DMS153 treated with DMSO at 0.1 percent for 48 hours (cell line): ENCODE measurements around the gene ELF5.

Experiments used
- DNase-seq: peaks from one replicate; lab custom pipeline; 2025; ENCODE audit not compliant: unreplicated experiment; lab: John Stamatoyannopoulos, UW

Gene ELF5

DNA sequence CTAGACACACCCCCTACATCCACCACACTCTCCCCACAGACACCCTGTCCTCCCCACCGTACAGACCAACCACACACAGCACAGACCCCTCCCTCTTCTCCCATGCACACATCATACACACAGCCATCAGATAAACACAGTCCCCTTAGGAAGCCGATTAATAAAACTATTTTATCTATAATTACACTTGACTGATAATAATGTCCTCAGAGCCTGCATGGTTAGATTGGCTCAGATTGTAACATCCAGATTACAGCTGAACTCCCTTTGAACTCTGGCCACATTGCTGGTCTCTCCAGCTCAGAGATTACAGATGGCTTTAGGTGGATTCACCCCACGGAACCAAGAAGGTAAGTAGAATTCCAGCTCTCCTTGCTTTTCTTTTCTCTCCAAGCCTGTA, 9.5 kb upstream of the ELF5 start:
- no peak for DNase-seq

DNA sequence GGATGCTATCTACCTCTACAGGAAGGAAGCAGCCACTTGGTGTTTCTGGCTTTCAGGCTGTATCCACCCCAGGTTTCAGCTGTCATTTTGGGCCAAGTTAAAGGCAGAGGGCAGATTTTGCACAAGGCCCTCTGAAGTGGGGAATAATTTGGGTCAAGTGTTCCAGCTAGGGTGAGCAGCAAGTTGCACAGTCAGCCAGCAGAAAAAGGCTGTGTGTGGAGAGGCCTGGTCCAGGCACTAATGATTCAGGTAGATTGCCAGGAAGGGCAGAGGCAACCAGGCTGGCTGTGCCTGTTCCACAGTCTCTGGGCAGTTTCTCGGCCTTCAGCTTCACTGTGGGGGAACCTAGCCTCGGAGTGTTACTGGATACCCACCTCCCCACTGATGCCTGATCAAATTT, 8.6 kb upstream of the ELF5 start:
- no peak for DNase-seq

DNA sequence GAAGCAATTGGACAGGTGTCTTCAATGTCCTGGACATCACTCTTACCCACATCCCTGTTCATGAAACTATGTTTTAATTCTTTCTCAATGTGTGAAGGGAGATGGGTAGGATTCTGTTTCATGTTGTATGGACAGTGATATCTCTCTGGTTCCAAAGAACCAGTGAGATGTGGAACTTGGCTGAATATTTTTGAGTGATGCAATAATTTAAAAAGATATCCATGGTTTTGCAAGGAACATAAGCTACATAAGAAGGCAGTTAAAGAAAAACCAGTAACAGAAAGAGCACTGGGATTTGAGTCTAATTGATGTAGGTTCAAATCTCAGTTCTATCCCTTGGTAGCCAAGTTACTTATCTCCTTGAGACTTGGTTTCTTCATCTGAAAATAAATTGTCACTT, 7.7 kb upstream of the ELF5 start:
- no peak for DNase-seq

DNA sequence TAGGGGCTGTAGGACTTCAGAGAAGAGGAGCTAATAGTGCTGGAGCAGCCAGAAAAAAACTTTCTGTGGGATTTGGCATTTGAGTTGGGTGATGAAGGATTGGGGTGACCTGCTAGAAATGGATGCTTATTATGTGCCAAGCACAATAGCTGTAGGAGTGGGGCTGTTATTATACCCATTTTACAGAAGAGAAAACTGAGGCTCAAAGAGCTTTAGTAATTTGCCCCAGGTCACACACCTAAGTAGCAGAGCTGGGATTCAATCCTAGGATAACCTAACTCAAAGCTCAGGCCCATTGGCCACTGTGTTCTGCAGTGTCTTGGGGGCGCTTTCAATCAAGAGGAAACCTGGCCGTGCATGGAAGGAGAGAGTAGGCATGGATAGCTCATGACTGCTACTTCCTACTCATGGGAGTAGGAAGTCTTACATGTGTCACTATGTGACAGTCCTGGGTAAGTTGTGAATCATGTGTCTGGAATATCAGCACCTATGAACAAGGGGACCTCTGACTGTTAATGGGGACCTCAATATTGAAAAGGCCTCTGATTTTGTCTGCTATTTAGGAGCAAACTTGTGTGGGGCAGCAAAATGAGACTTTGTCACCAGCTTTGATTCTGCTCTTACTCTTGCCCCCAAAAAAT, 6.1 kb upstream of the ELF5 start:
- no peak for DNase-seq

DNA sequence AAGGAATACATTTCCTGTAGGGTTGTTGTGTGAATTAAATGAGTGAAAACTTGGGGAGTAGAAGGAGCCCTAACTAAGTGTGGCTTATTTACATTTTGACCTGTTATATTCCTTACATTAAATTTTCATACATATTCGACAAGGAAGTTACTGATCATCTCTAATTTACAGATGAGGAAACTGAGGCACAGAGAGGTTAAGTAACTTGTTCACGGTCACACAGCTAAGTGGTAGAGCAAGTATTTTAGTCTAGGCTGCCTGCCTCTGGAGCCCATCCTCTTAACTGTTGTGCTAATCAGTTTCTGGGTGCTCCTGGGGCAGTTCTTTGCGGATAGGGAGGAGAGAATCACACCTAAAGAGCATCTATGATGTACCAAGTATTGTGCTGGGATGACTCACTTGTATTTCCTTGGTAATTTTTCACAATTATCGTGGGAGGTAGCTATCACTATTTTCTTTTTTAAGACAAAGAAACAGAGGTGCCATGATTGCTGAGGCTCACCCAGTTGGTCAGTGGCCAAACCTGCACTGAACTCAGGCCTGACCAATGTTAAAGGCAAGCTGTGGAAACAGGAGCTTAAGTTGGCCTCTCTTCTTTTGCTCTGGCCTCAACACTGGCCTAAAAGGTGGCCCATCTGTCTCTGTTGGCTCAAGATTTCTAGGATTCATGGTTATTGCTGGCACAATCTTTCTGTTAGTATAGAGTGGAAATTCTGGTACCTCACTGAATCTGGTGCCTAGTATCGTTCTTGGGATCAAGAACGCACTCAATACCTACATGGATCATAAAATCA, 2.9 kb upstream of the ELF5 start:
- DNase-seq: no peak

DNA sequence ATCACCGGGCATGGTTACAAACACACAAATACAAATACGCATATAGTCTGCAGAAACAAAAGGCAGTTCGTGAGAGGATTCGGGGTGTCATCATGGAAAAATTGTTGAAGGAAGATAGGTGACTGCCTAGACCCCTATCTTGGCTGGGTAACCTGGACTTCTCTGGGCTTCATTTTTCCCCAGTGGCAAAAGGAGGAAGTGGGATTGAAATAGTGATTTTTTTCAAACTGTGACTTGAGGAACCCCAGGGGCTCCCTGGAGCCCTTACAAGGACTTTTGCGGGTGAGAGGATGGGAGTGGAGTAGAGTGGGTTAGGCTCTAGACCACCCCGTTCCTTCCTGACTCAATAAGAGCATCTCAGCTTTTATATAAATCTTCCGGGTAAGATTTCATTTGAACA, 1.0 kb upstream of the ELF5 start:
- DNase-seq: no peak

DNA sequence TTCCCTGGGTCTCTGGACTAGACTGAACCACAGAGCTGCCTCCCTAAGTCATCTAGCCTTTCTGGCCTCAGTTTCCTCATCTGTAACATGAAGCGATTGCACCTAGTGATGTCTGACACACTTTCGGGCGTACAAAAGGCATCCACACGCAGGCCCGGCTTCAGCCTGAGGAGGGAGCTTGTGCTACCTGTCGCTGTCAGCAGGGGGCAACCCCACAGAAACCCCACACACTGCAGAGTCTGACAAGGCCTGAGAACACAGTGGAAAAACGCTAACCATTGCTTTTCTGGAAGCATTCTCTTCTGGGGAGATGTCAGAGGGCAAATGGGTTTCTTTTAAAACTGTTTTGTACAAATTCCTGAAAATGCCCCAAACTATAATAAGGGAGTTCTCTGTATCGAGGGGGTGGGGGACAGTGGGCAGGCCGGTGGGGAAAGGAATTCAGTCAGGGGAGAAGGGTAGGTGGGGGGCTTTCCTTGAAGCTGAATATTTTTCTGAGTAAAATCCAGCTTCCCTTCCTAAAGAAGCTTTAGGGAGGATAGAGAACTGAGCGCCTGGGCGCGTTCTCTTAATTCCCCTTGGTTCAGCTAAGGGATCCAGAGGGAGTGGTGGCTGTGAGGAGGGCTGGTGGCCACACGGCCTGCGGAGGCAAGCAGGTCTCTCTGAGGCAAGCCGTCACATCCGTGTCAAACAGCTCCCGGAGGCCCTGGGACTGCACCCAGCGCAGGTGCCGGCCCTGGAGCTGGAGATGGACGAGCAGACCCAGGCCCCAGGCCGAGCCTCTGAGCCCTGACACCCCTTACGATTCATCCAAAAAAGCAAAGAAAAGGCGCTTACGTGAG, 533 bp downstream of the ELF5 start:
- DNase-seq: no peak

DNA sequence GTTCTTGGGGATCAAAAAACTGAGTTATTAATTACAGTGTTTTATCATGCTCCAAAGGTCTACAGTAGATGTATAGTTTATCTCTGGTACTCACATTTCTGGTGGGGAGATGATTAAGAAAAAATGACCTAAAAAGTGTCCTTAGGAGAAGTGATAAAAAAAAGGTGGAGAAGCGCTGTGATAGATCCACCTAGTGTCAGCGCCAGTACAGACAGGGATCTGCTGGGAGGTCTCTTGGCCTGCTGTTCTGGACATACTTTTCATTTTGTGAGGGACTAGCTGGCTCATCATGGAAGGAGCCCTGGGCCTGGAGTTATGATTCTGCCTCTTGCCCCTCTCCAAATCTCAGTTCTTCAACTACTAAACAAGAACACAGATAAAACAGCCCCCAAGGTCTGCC, 2.9 kb downstream of the ELF5 start:
- no peak for DNase-seq

DNA sequence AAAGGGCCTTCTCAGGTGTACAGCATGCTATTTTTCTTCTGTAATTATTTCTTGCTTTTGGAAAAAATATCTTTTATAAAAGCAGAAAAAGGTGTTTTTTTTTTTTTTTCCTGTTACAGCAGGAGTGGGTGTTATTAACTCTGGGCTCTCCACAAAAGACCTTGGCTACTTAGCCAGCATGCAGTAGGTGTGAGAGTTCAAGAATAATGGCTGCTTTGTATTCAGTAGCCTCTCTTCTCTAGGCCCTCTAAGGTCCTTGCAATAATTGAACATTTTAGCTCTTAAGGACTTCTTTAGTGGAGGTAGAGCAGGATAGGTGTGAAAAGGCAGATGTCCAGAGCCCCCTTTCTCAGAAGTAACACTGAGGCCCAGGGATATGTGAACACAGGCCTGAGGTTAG, 3.4 kb downstream of the ELF5 start:
- DNase-seq: no peak

DNA sequence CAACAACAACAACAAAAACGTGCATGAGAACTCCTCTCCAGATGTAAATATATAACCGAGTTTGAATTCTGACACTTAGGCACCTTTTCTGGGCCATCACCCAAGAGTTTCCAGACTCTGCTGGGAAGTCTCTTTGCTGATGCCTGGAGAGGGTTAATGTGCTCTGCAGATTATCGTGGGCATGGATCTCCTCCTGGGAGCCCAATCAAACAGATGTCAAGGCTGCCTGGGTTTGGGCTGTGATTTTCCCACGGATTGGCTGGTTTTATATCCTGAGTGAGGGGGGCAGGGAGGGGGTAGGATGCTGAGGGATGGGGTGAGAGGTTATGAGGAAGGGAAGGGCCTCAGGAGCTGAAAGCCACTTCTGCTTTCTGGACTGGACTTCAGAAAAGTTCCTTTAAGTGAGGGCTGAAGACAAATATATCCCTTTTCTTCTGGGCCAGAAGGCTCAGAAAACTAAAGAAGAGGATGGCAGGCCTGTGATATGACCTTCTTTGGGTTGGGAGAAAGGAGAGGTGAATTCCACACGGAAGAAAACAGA, 4.2 kb downstream of the ELF5 start:
- no peak for DNase-seq

DNA sequence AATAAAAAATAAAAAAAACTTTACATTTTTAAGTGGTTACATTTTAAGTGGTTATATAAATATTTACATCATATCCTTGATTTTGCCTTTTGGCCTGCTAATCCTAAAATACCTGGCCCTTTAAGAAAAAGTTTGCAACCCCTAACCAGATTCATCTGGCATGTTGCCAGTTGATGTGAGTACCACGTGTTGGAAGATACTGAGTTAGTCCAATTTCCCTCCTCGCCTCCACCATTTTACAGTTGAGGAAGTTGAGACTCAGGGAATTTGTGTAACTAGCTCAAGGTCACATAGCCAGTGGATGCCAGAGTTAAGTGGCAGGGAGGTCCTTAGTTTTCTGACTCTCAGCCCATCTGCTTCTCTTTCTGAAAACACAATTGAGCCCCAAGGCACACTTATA, 5.1 kb downstream of the ELF5 start:
- DNase-seq: no peak

DNA sequence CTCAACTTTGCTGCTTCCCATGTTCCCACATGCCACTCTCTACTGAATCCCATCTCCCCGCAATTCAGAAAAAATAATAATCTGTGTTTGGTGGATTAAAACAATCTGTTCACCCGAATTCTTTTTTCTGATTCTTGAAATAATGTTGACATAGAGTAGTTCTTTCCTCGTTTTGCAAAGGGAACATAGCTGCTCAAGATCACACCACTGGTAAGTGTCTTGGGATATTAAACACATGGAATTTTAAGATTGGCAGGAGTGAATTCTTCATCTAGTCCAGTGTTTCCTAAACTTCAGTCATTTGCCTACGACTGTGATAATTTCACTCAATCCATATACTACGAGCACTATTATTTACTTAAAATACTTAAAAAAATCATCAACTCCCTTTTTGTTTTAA, 6.0 kb downstream of the ELF5 start:
- DNase-seq: no peak

DNA sequence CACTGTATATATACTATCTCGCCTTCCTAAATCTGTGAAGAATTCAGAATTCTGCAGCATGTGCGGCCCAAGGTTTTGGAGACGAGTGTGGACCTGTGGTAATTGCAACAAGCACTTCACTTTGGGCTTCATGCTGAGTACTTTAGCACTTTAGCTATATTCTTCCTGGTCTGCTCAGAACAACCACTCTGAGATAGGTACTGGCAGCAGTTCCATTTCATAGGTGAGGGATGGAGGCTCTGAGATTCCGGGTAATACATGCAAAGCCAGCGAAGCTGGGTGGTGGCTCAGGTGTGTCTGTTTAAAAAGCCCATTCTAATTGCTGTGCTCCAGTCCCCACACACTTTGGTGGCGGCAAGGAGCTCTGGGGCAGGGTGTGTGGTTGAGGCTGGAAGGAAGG, 6.4 kb downstream of the ELF5 start:
- no peak for DNase-seq

DNA sequence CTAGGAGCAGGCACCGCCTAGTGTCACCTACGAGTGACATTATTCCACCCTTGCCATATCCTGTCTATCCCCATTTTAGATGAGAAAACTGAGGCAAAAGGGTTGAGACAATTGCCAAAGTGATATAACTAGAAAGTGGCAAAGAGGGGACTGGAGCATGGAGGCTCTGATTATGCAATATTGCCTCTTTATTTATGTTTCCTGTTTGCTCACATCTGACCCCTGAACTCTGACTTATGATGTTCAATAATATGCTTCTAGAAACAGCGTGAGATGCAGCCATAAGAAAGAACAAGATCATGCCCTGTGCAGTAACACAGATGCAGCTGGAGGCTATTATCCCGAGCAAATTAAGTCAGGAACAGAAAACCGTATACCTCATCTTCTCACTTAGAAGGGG, 7.7 kb downstream of the ELF5 start:
- no peak for DNase-seq

DNA sequence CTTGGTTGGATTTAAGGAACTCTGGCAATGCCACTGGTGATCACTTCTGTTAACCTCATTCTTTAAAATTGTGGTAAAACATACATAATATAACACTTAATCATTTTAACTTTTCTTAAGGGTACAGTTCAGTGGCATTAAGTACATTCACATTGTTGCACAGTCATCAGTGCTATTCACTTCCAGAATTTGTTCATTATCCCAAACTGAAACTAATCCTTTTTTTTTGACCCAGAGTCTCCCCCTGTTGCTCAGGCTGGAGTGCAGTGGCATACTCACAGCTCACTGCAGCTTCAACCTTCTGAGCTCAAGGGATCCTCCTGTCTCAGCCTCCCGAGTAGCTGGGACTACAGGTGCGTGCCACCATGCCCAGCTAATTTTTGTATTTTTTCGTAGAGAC, 10.6 kb downstream of the ELF5 start:
- no peak for DNase-seq

DNA sequence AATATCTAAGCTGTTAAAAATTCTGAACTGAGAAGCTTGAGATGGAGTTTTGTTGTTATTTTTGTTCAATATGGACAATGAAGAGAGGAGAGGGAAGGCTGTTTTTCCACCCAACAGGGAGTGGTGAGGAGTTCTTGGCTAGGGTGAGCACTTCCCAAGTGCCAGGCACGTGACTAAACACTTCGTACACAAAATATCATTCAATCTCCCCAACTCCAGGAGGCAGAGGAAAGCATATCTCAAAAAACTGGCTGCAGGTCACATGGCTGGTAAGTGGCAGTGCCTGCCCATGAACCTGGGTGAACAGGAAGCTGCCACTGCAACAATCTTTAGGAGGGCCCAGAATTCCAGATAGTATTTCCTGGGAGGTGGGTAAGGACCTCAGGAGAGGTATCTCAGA, 11.6 kb downstream of the ELF5 start:
- DNase-seq: no peak

DNA sequence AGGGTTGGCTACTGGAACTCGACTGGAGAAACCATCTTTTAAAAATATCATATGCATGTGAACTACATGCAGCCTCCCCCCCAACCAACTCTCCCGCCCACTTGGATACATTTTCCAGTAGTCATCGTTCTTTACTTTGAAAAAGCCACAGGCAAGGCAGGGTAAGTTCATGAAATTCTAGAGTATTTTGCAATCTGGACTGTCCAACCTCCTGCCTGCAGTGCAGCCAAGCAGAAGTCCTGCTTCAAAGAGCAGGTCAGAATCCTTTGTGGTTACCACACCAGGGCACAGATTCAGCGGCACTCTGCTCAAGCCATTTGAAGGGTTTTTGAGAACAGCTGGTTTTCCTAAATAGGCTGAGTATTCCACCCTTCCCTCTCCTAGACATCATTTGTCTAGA, 12.1 kb downstream of the ELF5 start:
- no peak for DNase-seq

DNA sequence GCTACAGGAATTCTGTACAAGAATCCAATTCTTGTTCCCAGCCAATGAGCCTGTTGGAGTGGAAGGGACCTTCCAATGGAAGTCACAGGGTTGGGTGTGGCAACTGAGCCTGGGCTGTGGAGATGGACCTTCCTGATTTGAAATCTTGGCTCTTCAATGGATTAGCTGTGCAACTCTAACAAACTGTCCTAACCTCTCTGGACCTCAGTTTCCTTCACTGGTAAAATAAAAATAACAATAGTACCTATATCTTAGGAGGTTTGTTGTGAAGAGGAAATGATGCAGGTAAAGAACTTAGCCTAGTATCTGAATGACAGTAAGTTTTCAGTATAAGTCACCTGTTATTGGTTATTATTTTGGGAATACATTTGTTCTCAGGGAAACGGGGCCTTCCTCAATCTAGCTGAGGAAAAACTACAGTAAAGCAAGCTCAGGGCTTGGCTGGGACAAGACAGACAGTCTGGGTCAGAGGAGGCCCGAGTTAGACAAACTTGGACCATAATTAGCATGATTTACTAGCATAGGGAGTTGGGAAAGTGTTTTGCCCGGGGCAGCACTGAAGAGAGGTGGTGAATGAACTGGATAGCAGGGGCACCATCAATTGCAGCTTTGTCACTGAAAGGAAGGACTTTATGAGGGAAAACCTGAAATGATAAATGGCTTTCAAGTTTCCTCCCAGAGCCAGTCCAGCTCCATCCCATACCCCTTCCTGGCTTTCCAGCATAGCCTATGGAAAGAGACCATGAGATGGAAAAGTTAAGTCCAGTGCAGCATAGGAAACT, 13.7 kb downstream of the ELF5 start:
- no peak for DNase-seq

DNA sequence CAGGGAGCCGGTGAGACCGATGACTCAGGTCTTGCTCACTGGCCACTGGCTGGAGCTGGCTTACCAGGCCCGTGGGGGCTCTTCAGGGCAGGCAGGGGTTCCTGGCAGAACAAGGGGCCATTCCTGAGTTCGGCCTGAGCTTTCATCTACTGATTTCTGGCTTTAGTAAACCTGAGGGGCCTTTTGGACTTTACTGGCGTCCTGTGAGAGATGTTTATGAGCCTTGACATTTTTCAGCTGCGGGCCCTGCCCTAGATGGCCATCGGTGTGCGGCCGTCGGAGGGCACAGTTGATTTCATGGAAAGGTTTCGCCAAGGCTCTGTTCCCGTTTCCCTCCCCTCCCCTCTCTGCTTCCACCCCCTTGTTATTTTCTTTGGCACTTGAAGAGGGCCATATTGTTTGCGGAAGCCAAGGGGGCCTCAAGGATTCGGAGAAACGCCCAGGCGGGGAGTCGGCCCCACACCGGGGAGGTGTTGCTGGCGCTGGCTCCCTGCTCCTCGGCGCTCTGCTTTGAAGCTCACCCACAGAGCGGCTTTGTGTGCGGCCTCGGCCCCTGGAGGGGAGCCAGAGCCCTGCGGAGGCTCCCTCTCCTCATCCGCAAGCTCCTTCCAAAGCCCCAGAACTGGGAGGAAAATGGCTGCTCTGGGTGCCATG, 17.7 kb downstream of the ELF5 start:
- DNase-seq: no peak

DNA sequence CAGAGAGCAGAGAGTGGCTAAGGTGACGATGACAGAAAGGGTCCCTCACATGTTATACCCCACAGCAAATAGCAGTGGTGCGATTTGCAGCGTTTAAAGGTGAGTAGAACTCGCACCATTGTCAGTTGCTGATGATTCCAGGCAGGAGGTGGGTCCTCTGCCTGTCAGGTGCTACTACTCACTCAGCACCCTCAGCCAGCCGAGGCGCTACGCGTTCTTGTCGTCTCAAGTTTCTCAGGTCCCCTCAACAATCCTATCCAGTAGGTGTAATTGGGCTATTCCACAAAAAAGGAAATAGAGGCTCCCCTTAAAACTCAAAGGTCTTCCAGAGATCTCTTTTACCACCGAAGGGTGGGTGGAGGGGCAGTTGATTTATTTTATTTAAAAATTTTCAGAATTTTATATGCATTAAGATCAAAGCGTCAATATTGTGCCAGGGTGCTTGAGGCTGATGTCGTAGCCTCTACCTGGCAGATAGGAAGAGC, 18.3 kb downstream of the ELF5 start:
- no peak for DNase-seq
